ENCODE results near the gene ESCO1.
A peak's percentile ranks its signal among the peaks of the same experiment; 100 is the strongest.

- TF ChIP-seq CTCF (conservative IDR thresholded peaks at IDR 0.05; ENCODE audit: low read length), result 0 out of 2 replicates have a peak, but pooled peaks have one; percentile 8
- TF ChIP-seq EZH2phosphoT487 (IDR thresholded peaks at IDR 0.05; ENCODE audit: borderline replicate concordance, low read depth, low read length), result no peak
These were observed 91.4 kb downstream of the ESCO1 start for GRCh38 chr18:21509062-21509461.
